ENCODE results near the gene PTPRZ1.

- no peak for TF ChIP-seq HIVEP1 (CRISPR knock-in tag; IDR thresholded peaks at IDR 0.05)
- no peak for TF ChIP-seq EP300 (IDR thresholded peaks at IDR 0.05; ENCODE audit: low read depth in 2 of 2, low read length in 2 of 2)
- no peak for TF ChIP-seq EP300 (CRISPR knock-in tag; IDR thresholded peaks at IDR 0.05; ENCODE audit: borderline replicate concordance)
- TF ChIP-seq FIP1L1 (IDR thresholded peaks at IDR 0.05; ENCODE audit: borderline replicate concordance, insufficient read depth, low read depth, low read length): no peak
- TF ChIP-seq ELF4 (CRISPR knock-in tag; IDR thresholded peaks at IDR 0.05; ENCODE audit: borderline replicate concordance): no peak
- TF ChIP-seq FOSL2 (CRISPR knock-in tag; IDR thresholded peaks at IDR 0.05): no peak
- TF ChIP-seq ZNF10 (CRISPR knock-in tag; IDR thresholded peaks at IDR 0.05; ENCODE audit: borderline replicate concordance, low read depth): no peak
- no peak for TF ChIP-seq NPAS2 (CRISPR knock-in tag; IDR thresholded peaks at IDR 0.05; ENCODE audit: borderline replicate concordance)
- TF ChIP-seq REST (IDR thresholded peaks at IDR 0.05; ENCODE audit: borderline replicate concordance in 1 of 2, low read depth in 1 of 2, low read length in 2 of 2): no peak
- TF ChIP-seq DNMT3B (CRISPR knock-in tag; conservative IDR thresholded peaks at IDR 0.05): no peak
- TF ChIP-seq FOXM1 (CRISPR knock-in tag; IDR thresholded peaks at IDR 0.05): no peak
- no peak for TF ChIP-seq ZNF318 (CRISPR knock-in tag; IDR thresholded peaks at IDR 0.05)
Observed at GRCh38 chr7:121941830-121942229, 68.9 kb downstream of the PTPRZ1 start.
